Measurements from ENCODE around the gene HACD2. TPM values are rescaled to one million over a fixed set of nuclear protein-coding genes. Genes with fewer than 3 reads are reported as not detected.

HACD2 gene
- total RNA-seq, 2 donors from 2014 or later, result 22.7 to 28.6 TPM

GRCh38 chr3:123547881-123548519 is 36.9 kb downstream of the HACD2 start:
- H3K36me3 ChIP-seq, result peaks cover 9% of the 10 kb centered on the region
- TF ChIP-seq CTCF (IDR thresholded peaks at IDR 0.05), result no peak
- H3K27ac ChIP-seq, result no peak overlapping the region
- H3K4me3 ChIP-seq, result no peak overlapping the region
- H3K4me1 ChIP-seq, result no peaks in the 10 kb centered on the region
- peaks cover 0 to 9% of the 10 kb centered on the region in 2 donors for H3K9me3 ChIP-seq
- no peaks in the 10 kb centered on the region for H3K27me3 ChIP-seq
- no peak for DNase-seq (ENCODE audit: low spot score)

GRCh38 chr3:123546133-123546755 is 38.6 kb downstream of the HACD2 start:
- TF ChIP-seq CTCF (IDR thresholded peaks at IDR 0.05), result no peak
- Histone ChIP-seq H3K9me3 (no peaks in the 10 kb centered on the region), H3K4me1 (no peaks in the 10 kb centered on the region), H3K4me3 (no peak overlapping the region), H3K36me3 (peaks cover 9% of the 10 kb centered on the region), H3K27me3 (no peaks in the 10 kb centered on the region), H3K27ac (no peak overlapping the region)
- DNase-seq (ENCODE audit: low spot score), result no peak

DNA sequence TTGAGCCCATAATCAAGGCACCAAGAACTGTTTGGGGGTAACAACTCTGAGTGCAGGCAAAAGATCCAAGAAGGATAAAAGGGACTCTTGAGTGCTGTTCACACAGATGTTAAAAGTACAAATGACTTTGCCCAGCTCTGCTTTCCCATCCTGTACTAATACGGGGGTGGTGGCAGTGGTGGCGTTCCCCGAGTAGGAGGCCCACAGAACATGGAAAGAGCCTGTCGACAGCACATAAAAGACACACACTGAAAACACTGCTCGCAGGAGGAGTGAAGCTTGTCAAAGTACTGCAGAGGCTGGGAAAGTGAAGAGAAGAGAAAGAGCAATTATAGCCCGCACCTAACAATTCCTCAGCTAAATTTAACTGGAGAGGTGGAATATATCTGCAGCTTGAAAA is 40.9 kb downstream of the HACD2 start:
- H3K36me3 ChIP-seq, result no peaks in the 10 kb centered on the region
- H3K4me1 ChIP-seq, result no peaks in the 10 kb centered on the region
- no peak for TF ChIP-seq CTCF (IDR thresholded peaks at IDR 0.05)
- no peaks in the 10 kb centered on the region for H3K27me3 ChIP-seq
- H3K9me3 ChIP-seq, result no peaks in the 10 kb centered on the region
- no peak for DNase-seq (ENCODE audit: low spot score)
- H3K27ac ChIP-seq, result no peak overlapping the region
- H3K4me3 ChIP-seq, result no peak overlapping the region

DNA sequence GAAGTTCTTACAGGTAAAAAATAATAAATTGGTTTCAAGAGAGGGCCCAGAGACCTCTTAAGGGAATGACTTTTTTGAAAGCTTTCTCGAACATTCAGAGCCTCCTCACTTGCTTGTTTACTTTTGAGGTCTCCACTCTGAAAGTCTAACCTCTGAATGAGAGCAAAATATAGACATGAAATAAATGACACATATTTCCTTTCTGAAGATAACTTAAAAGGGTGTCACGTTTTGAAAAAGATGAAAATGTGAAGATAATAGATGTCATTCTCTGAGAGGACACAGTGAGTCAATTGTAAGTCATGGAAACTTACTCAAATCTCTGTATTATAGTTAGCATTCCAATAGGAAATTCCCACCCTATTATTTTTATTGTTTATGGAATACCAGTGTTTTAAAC is 44.6 kb downstream of the HACD2 start:
- Histone ChIP-seq H3K27me3 (no peaks in the 10 kb centered on the region), H3K4me3 (no peak overlapping the region), H3K9me3 (no peaks in the 10 kb centered on the region), H3K4me1 (no peaks in the 10 kb centered on the region), H3K27ac (no peak overlapping the region), H3K36me3 (no peaks in the 10 kb centered on the region)
- TF ChIP-seq CTCF (IDR thresholded peaks at IDR 0.05), result no peak
- no peak for DNase-seq (ENCODE audit: low spot score)

GRCh38 chr3:123536153-123536895 is 48.5 kb downstream of the HACD2 start:
- Histone ChIP-seq H3K9me3 (no peaks in the 10 kb centered on the region), H3K27ac (no peak overlapping the region), H3K27me3 (no peaks in the 10 kb centered on the region), H3K36me3 (no peaks in the 10 kb centered on the region), H3K4me3 (no peak overlapping the region), H3K4me1 (no peaks in the 10 kb centered on the region)
- TF ChIP-seq CTCF (IDR thresholded peaks at IDR 0.05), result no peak
- no peak for DNase-seq (ENCODE audit: low spot score)
